Prostate gland (tissue), 2 donors: ENCODE data around the gene KANSL1. TPM values are rescaled to one million over a fixed set of nuclear protein-coding genes. Genes with fewer than 3 reads are reported as not detected.

Source experiments
- DNase-seq: peaks from one replicate; pipeline ENCODE4 v3.0.0-alpha.2; 2019; ENCODE audit warnings: low spot score
- H3K27ac ChIP-seq, 2 donors: fragments of 200-600 bp; sonication (generic); 2 replicates each; pipeline ENCODE4 v1.5.1; 2017 to 2019
- H3K27me3 ChIP-seq: fragments of 200-600 bp; sonication (generic); replicated peaks from 2 replicates; pipeline ENCODE4 v1.5.1; 2019; ENCODE audit not compliant: insufficient read depth
- H3K36me3 ChIP-seq, 2 donors: fragments of 200-600 bp; sonication (generic); 1 replicate in 1 of 2; 2 replicates in 1 of 2; pipeline versions ENCODE4 v1.5.1 to v1.8.1; 2017 to 2019
- H3K4me1 ChIP-seq: fragments of 200-600 bp; sonication (generic); replicated peaks from 2 replicates; pipeline ENCODE4 v1.5.1; 2019
- H3K4me3 ChIP-seq, 2 donors: fragments of 200-600 bp; sonication (generic); 2 replicates each; pipeline ENCODE4 v1.5.1; 2017 to 2019
- H3K9me3 ChIP-seq: fragments of 200-600 bp; sonication (generic); 2 replicates; pipeline ENCODE4 v1.5.1; 2017
- CTCF ChIP-seq, 4 experiments: fragments of 200-600 bp in 2 of 4; fragments of 450-650 bp in 2 of 4; sonication (generic) in 2 of 4; IDR thresholded peaks; 1 replicate in 3 of 4; 2 replicates in 1 of 4; pipeline ENCODE4 v1.5.1; 2016 to 2019; ENCODE audit warnings: antibody characterized with exemption in 4 of 4, mild to moderate bottlenecking in 2 of 4, moderate library complexity in 2 of 4
- POLR2A ChIP-seq: fragments of 450-650 bp; IDR thresholded peaks from one replicate; pipeline ENCODE4 v1.6.1; 2016; ENCODE audit warnings: antibody characterized with exemption, mild to moderate bottlenecking
- POLR2AphosphoS5 ChIP-seq: sonication (generic); formaldehyde crosslinking; IDR thresholded peaks from one replicate; pipeline ENCODE4 v1.6.1; 2017; ENCODE audit warnings: antibody characterized with exemption
- WGBS: methylation state at CpG from one replicate; pipeline ENCODE4 v1.1.5; 2018; 5-methylcytosine and 5-hydroxymethylcytosine counted together
- intact Hi-C: fragments of 100-400 bp; cut with DNase I; formaldehyde crosslinking; loops from one replicate; pipeline ENCODE4 v1.14.2; 2022
- total RNA-seq, 2 donors: library from RNA; depleted of rRNA; stranded (reverse); fragments of >200 nt; gene quantifications; one replicate each; pipeline ENCODE4 v1.1.0, GENCODE V29; 2016

The KANSL1 gene
- total RNA-seq, 2 donors from 2014 or later, result 60.4 to 109 TPM

DNA sequence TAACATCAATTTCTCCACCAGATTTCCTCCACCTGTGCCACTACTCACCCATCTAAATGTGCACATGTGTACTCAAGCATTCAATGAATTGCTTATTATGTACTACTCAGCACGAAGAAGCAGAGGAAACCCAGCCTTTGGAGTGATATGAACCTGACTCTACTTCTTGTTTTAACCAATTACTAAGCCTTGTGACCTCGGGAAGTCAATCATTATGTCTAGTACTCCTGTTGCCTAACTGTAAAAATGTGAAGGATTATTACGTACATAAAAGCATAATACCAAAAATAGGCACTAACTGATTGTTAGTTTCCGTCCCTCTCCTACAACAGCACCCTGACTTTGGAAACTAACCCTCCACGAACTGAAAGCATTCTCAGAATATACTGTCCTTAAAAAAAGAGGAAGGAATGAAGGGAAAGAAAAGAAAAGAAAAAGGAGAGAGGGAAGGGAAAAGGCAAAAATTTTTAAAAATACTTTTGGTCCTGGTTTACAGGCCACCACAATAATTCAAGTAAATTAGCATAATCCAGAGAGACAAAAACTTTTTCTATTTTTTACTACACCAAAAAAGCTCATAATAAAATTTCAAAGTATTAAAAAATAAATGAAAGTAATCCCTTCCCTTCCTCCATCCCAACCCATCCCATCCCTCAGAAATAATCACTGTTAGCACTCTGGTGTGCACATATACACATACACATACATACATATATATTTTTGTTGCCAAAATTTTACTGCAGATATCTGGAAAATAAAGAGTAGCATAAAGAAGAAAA is 53.6 kb downstream of the KANSL1 start:
- Histone ChIP-seq H3K27me3 (no peaks in the 10 kb centered on the region), H3K27ac (no peak overlapping the region), H3K4me3 (no peak overlapping the region), H3K36me3 (no peaks in the 10 kb centered on the region), H3K9me3 (no peaks in the 10 kb centered on the region), H3K4me1 (no peaks in the 10 kb centered on the region)
- DNase-seq, result no peak
- 78% methylated on average over 5 of the region's 5 CpGs for WGBS
- intact Hi-C loops, result no loop called here
- no peak for TF ChIP-seq POLR2AphosphoS5
- TF ChIP-seq POLR2A, result no peak
- TF ChIP-seq CTCF (IDR thresholded peaks at IDR 0.05), result no peak

DNA sequence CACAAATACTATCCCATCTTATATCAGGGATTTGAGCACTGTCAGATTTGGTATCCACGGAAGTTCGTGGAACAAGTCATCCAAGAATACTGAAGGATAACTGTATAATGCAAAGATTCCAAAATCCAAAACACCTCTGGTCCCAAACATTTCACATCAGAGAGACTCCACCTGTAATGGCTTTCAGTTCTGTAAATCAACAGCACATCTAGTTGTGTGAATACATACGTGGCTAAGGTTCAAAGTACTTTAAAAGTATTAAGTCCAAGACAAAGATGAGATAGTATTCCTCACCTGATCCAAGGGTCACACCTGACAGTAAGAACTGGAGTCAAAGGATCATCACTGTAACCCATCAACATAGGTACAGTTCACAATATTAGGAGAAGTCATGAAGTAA is 54.8 kb downstream of the KANSL1 start:
- WGBS, result 66% methylated on average over 3 of the region's 3 CpGs
- no peaks in the 10 kb centered on the region for H3K36me3 ChIP-seq
- no peak overlapping the region for H3K27ac ChIP-seq
- no peaks in the 10 kb centered on the region for H3K4me1 ChIP-seq
- no peak for DNase-seq
- H3K27me3 ChIP-seq, result no peaks in the 10 kb centered on the region
- no peak overlapping the region for H3K4me3 ChIP-seq
- TF ChIP-seq CTCF (IDR thresholded peaks at IDR 0.05), result no peak
- no peak for TF ChIP-seq POLR2AphosphoS5
- TF ChIP-seq POLR2A, result no peak
- H3K9me3 ChIP-seq, result no peaks in the 10 kb centered on the region
- intact Hi-C loops, result no loop called here

- Histone ChIP-seq H3K4me3 (no peak overlapping the region), H3K36me3 (no peaks in the 10 kb centered on the region), H3K27me3 (no peaks in the 10 kb centered on the region), H3K9me3 (no peaks in the 10 kb centered on the region), H3K27ac (no peak overlapping the region), H3K4me1 (no peaks in the 10 kb centered on the region)
- TF ChIP-seq CTCF (IDR thresholded peaks at IDR 0.05) (no peak), POLR2A (no peak), POLR2AphosphoS5 (no peak)
- intact Hi-C loops, result no loop called here
- no peak for DNase-seq
Observed at GRCh38 chr17:46136820-46137219, 56.4 kb downstream of the KANSL1 start.

DNA sequence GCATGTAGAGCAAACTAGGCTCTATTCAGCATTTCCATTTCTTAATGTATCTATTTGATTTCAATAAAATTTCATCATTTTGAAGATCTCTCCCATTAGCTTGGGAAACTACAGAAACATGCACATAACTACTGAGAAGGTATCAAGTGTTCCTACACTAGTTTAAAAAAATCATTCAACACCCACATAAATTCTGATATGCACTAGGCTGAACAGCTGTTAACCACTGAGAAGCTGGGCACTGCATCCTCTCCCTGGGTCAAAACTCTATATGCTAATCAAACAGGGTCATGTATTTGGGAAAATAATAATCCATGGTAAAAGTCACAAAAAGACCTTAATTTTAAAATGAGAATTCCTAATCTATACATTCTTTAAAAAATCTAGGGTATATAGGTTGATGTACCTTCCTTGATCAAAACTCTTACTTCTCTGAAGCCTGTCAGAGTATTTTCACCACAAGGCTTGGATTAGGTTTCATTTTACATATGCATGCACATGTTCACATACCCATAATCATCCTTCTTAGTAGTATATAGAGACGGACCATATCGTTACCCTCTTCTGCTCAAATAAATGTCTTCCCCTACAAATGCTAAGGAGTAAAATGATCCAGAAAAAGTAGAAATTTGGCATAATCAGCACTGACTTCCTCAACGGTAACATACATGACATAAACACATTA is 57.2 kb downstream of the KANSL1 start:
- WGBS, result 72% methylated on average over 3 of the region's 3 CpGs
- no peaks in the 10 kb centered on the region for H3K27me3 ChIP-seq
- intact Hi-C loops, result no loop called here
- no peak overlapping the region for H3K4me3 ChIP-seq
- no peaks in the 10 kb centered on the region for H3K9me3 ChIP-seq
- TF ChIP-seq POLR2AphosphoS5 (no peak), POLR2A (no peak), CTCF (IDR thresholded peaks at IDR 0.05) (no peak)
- H3K36me3 ChIP-seq, result no peaks in the 10 kb centered on the region
- DNase-seq, result no peak
- H3K27ac ChIP-seq, result no peak overlapping the region
- no peaks in the 10 kb centered on the region for H3K4me1 ChIP-seq
